ENCODE results near the gene GNB2. TPM values are rescaled to one million over a fixed set of nuclear protein-coding genes. Genes with fewer than 3 reads are reported as not detected.

The GNB2 gene
- total and polyA plus RNA-seq, 2 of the 8 experiments (the other 6 are each of a cell fraction or from before 2014, with no cell fraction given): 157 to 260 TPM

DNA sequence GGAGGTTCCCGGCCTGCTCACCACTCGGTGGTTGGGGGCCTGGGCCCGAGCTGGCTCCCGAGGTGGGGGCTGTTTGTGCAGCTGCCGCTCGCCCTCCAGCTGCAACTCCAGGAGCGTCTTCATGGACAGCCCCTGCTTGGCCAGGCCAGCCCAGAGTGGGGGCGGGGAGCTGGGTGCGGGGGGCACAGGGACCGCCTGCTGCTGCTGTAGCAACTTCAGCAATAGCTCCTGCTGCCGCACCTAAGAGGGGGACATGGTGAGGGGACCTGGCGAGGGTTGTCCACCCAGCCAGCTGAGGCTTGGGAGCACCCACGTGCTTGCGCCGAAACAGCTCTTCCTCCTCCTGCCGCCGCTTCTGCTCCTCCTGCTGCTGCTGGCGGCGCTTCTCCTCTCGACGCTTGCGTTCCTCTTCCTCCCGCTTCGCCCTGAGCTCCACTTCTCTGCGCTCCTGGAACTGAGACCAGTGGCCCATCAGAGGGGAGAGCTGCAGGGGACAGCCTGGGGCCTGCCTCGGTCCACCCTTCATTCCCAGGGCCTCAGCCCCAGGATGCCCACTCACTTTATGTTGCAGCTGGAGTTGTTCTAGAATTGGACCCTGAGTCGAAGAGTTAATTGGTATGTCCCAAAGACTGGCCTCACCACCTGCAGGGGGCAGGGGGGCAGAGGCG, 9.6 kb downstream of the GNB2 start:
- ChIA-PET POLR2A (ENCODE audit: partially characterized antibody) (interaction anchor here (0.7 to 14.3 kb wide), 12 partner anchors 4 to 192 kb away, joined by 3 to 257 read pairs (median 4); partner anchors contain the start of genes GIGYF1, GNB2 and SRRT), CTCF (ENCODE audit: partially characterized antibody) (interaction anchor here (0.5 to 20.7 kb wide), 15 partner anchors 10 to 552 kb away, joined by 3 to 254 read pairs (median 4); partner anchors contain the start of genes GIGYF1, POP7 and TFR2)
- FAIRE-seq: no peak
- Histone ChIP-seq H4K8ac (ENCODE audit: extremely low read depth, insufficient read depth, low read length) (peak overlapping the region; percentile 5; the same call in 1 of the 2 replicates), H3K4me2 (ENCODE audit: insufficient read depth in 1 of 2, low read depth in 2 of 2, low read length in 2 of 2) (no peak overlapping the region), H2BK120ac (replicated peaks; ENCODE audit: low read depth, low read length) (no peak overlapping the region), H3K4ac (replicated peaks; ENCODE audit: insufficient read length, low read depth, low read length) (no peak overlapping the region), H2BK12ac (ENCODE audit: low read depth, low read length) (no peak overlapping the region), H3K4me3 (ENCODE audit: extremely low read depth in 1 of 4, insufficient read depth in 2 of 4, low read depth in 3 of 4, low read length in 4 of 4) (no peak overlapping the region), H4K5ac (ENCODE audit: insufficient read length, low read depth, low read length) (no peak overlapping the region), H3K23ac (ENCODE audit: insufficient read length) (no peak overlapping the region), H3K27me3 (replicated peaks in 1 of 4; ENCODE audit: control insufficient read depth in 3 of 4, extremely low read depth in 1 of 4, insufficient read depth in 3 of 4, low read length in 3 of 4) (no peaks in the 10 kb centered on the region), H3K79me2 (ENCODE audit: control insufficient read depth in 1 of 2, insufficient read depth in 2 of 2, low read length in 2 of 2) (peaks cover 0 to 9% of the 10 kb centered on the region in 2 experiments; a peak in 1 of 4 replicates), H2AFZ (ENCODE audit: low read length) (no peak overlapping the region), H3K36me3 (ENCODE audit: control insufficient read depth in 2 of 4, insufficient read depth in 4 of 4, low read length in 3 of 4) (peaks cover 43 to 97% (median 72%) of the 10 kb centered on the region in 4 experiments), H3K4me1 (replicated peaks in 1 of 4; ENCODE audit: control insufficient read depth in 3 of 4, insufficient read depth in 4 of 4, low read length in 3 of 4) (peaks cover 0 to 7% (median 2%) of the 10 kb centered on the region in 4 experiments; a peak in 5 of 7 replicates), H3K56ac (replicated peaks; ENCODE audit: insufficient read length, low read depth, low read length) (no peak overlapping the region), H3K14ac (ENCODE audit: insufficient read length) (no peak overlapping the region), H4K20me1 (replicated peaks in 1 of 2; ENCODE audit: control insufficient read depth in 1 of 2, insufficient read depth in 2 of 2, low read length in 2 of 2) (peaks cover 8 to 40% of the 10 kb centered on the region in 2 experiments), H3K9me3 (ENCODE audit: insufficient read depth in 2 of 2, low read depth in 1 of 2, low read length in 1 of 2) (no peaks in the 10 kb centered on the region), H4K91ac (replicated peaks; ENCODE audit: insufficient read length, low read length) (no peak overlapping the region), H2BK20ac (ENCODE audit: low read length) (no peak overlapping the region), H2BK15ac (ENCODE audit: low read length) (no peak overlapping the region), H3K18ac (ENCODE audit: extremely low read depth, low read length) (no peak overlapping the region), H3K9ac (replicated peaks in 1 of 4; ENCODE audit: extremely low read depth in 1 of 4, low read depth in 3 of 4, low read length in 3 of 4) (no peak overlapping the region), H3K27ac (ENCODE audit: low read depth, low read length) (no peak overlapping the region), H3K23me2 (ENCODE audit: low read depth, low read length) (no peaks in the 10 kb centered on the region; the same call in 1 of the 2 replicates), H2AK5ac (ENCODE audit: low read depth, low read length) (no peak overlapping the region), H2BK5ac (ENCODE audit: low read depth, low read length) (no peak overlapping the region), H3K79me1 (ENCODE audit: low read depth, low read length) (peaks cover 2% of the 10 kb centered on the region; the same call in 1 of the 2 replicates)
- DNase-seq (ENCODE audit: low read depth in 1 of 2, low spot score in 2 of 2): no peak
- 91% methylated on average over 23 of the region's 28 CpGs; no CpG with 5 or more reads in 1 of the 2 experiments for WGBS, 2 experiments (ENCODE audit: extremely low coverage in 1 of 2, insufficient coverage in 1 of 2, insufficient read length in 1 of 2, insufficient replicate concordance in 2 of 2, low coverage in 1 of 2, low lambda C conversion rate in 2 of 2, missing lambda C conversion rate in 1 of 2)
- no peak for TF ChIP-seq FOSL1 (IDR thresholded peaks at IDR 0.05; ENCODE audit: insufficient read depth, low read depth, low read length)
